ENCODE results near the gene PRCD.

GRCh38 chr17:76586741-76587487, 47.1 kb downstream of the PRCD start:
- TF ChIP-seq CTCF (IDR thresholded peaks at IDR 0.05) (no peak), ZFX (IDR thresholded peaks at IDR 0.05; ENCODE audit: borderline replicate concordance) (no peak)

Measured in 22Rv1 (cell line).